HuH-7 (cell line): Measurements from ENCODE around the gene LPP.

ENCODE experiments used
- DNase-seq: peaks from one replicate; pipeline ENCODE4 v3.0.0; 2011; ENCODE audit warnings: low spot score

LPP gene

DNA sequence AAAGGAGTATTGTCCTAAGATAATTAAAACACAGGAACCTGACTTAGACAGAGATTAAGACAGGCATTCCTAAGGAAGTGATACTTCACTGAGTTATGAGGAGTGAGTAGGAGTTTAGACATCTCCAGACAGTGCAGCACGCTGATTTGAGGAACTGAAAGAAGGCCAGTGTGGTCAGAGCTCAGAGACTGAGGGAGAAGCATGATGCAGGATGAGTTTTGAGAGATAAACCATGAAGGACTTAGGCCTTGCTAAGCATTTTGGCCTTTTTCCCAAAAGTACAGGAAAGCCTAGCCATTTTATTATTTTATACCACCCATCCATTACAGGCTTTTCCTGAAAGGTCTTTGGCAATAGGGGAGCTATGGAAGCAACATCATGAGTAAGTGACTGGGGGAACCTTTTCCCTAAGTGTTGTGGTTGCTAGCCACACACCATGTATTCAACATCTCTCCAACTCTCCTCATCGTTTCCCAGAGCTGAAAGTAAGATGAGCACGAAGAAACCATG, 642.2 kb downstream of the LPP start:
- no peak for DNase-seq

DNA sequence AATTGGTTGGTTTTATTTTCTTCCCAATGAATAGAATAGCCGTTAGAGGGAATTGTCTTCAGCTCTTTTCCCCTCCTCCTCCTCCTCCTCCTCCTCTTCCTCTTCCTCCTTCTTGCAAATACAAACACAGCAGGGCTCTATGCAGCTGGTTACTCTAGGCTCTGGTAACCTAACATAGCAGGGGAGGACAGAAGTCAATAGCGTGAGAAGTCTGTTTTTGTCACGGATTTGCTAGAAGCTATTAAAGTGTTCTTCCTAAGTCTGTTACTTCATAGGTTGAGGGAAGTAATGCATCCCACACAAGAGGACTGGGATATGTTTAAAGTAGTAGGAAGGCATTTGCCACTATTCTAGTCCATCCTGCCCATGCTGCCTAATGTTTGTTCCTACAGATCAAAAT, 643.1 kb downstream of the LPP start:
- no peak for DNase-seq

DNA sequence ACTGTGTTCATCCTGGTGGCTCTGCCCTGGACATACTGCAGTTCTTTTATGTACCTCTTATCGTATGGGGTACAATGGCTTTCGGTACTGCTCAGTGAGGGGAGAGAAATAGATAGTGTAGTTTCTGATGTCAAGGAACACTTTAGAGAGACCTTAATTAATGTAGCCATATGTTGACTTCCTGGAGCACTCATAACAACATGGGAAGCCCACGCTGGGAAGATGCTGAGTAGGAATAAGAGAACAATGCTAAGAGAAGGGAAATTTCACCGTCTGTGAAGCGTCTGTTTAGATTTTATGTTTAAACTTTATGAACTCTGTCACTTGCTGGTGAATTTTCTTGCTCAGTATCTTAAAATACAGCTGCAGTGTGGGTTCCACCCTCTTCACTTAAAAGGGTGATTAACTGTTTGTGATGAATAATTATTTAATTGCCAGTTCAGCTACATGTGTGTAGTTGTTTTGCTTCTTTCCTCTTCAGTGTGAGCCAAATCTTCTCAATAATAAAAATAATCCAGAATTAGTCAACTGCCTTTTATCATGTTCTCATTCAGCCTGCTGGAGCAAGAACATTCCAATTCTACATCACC, 644.7 kb downstream of the LPP start:
- DNase-seq: no peak

DNA sequence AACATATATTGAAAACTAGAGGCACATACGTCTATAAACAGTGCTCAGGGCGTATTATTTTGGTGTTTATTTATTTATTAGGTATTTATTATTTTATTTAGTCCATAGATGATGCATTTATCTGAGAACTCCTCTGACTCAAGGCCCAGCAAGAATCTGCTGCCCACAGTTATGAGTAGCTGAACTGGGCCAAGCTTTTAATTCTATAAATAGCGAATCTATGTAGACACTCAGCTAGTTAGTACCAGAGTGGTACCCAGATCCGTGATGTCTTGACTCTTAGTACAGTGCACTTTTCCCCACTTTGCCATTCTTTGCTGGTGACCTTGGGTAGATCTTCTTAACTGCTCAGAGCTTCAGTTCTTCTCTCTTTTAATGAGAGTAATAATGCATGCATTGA, 647.4 kb downstream of the LPP start:
- no peak for DNase-seq

DNA sequence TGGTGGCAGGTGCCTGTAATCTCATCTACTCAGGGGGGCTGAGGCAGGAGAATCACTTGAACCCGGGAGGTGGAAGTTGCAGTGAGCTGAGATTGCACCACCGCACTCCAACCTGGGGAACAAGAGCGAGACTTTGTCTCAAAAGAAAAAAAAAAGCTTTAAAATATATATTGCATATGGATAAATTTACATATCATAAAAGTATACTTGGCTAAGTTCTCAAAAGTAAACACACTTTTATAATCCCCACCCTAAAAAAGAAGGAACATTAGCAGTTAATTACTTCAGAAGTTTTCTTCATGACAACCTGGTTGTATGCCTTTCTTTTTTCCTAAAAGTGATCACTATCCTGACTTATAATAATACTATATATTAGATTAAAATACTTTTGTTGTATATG, 648.7 kb downstream of the LPP start:
- no peak for DNase-seq

DNA sequence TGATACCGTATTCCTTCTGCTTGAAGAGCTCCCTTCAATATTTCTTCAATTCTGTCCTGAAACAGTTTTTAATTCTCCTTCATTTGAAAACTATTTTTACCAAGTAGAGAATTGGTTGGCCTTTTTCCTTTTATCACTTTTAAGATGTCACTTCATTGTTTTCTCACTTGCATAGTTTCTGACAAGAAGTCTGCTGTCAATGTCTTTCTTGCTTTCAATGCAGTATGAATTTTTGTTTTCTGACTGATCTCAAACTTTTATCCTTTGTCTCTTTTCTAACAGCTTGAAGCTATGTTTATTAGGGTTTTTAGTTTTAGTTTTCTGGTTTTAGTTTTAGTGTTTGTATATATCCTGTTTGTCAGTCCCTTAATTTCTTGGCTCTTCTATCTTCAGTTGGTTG, 653.0 kb downstream of the LPP start:
- no peak for DNase-seq

DNA sequence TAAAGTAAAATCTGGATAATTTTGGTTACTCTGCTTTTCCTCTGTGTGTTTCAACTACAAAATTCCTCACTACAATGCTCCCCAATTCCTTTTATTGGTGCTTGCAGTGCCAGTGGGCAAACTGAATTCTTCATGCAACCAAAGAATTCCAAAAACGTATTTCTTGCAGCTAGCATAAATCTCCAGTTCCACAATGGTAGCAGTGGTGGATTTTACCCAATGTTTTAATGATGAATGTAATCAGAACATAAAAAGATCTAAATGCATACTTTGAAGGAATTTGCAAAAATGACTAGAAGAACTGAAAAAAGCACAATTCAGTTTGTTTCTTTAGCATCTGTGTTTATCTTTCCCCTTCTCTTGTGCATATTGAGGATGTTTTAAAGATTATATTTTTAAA, 658.2 kb downstream of the LPP start:
- no peak for DNase-seq

DNA sequence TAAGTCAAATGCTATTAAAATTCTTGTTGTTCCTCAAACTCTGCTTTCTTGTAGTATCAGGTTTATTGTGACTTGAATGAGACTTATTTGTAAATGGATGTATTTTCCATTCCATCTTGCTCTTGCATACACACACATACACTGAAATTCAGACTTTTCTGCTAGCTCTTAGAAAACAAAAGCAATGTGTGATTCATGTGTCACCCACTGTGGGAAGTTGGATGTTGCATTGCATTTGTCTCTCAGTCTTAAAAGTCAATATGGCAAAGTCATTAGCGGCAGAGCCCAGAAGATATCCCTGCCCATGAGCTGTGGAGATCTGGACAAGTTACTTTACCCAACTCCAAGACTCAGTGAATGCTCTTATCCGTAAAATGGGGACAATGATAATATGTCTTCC, 660.6 kb downstream of the LPP start:
- DNase-seq: no peak

DNA sequence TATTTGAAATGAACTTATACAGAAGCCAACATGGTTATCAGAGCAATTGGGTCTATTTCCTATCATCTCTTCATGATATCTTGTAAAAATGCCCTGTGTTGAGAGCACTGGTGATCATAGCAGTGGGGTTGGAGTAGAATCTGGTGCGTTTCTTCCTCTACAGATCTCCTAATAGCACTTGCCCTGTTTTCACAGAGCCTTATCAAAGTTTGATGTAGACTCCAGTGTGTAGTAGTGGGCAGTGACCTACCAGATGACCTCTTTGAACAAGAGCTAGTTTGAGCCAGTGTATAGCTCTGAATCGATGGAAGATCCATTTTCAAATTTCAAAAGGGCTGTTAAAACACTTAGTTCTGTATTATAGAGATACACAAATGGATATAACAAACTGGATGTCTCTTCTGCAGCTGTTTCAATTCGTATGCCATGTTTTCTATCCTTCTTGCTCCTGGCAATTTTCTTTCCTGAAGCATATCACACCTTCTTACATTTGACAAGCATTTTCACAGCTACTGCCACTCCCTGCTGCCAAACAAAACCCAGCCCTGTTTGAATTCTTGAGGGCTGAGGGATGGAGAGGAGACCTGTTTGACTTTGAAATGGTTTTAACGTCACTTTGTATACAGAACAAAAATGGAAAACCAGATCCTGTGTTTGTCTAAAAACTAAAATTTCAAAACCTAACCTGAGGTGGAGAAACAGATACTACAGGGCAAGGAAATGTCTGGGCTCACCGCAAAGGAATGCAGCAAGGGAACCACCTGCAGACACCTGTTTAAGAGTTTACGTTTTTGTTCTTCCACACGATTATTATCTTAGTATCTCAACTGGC, 663.4 kb downstream of the LPP start:
- no peak for DNase-seq

DNA sequence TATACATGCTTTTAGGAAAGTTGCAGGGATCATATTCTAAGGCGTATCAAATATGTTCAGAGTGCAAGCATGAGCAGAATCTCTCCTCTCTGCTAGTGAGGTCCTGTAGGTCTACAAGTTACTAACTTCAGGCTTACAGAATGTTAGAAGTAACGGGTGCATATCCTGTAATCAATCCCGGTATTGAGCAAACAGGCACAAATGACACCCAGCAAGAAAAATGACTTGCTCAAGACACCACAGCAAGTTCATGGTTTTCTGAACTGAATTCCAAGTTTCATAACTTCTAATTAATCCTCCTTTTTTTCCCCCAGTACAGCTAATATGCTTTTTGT, 663.9 kb downstream of the LPP start:
- DNase-seq: no peak

DNA sequence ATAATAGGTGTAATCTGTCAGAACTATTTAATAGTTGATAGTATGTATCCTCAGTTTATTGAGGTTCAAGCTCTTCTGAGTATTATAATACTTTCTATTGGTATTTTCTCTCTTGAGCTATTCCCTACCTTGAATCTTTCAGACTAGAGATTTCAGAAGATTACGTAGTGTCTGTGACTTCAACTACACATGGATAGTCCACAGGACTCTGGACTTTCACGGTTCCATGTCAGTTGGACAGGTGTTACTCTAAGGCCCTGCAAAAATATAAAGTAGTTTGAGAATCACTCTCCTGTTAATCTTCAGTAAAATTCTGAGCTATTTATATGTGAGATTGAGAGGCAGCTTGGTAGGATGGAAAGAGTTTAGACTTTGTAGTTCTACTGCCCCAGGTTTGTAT, 664.3 kb downstream of the LPP start:
- no peak for DNase-seq

DNA sequence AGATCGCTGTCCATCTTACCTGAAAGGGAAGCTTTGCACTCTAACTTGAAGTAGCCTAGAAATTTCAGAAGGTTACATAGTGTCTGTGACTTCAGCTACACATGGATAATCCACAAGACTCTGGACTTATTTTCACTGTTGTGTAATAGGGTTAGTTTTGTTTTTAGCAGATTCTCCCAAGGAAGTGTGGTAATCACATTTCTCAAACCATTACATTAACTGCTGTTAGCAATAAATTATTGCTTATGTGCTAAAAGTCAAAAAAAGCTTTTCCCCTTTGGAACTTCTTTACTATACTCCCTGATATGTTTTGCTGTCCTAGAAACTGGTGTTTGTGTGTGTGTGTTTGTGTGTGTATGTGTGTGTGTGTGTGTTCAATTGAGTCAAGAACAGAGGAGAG, 666.0 kb downstream of the LPP start:
- no peak for DNase-seq

DNA sequence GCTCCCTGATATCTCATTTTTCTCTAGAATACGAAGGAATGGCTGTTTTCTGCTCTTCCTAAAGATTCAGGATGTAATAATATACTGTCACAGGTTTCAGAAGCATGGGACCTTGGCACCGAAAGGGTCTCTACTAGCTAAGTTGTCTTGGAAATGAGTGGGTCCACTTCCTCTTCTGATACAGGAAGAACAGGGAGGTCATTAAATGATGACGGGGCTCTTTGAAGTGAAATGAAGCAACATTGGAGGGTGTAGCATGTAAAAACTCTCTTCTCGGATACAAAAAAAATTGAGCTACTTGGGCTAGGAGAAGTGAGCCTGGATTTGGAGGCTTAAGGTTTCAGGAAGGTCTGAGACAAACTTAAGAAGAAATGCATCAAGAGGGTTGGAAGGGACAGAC, 668.0 kb downstream of the LPP start:
- DNase-seq: no peak

DNA sequence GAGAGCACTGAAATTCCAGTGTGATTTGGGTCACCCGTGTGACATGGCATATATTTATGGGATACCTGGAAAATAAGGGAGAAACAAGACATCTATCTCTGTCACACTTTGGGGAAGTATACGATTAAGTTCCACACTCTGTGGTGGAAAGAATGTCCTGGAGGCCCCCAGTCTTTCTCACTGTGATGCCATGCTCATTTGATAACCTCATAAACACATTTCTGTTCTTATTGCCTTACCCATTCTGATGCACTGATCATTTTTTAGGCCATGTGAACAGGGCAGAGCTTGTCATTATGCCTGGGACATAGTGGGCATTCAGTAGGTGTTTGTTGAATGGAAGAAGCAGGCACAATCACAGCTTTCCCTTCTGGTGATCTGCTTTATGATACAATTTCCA, 668.5 kb downstream of the LPP start:
- DNase-seq: no peak

DNA sequence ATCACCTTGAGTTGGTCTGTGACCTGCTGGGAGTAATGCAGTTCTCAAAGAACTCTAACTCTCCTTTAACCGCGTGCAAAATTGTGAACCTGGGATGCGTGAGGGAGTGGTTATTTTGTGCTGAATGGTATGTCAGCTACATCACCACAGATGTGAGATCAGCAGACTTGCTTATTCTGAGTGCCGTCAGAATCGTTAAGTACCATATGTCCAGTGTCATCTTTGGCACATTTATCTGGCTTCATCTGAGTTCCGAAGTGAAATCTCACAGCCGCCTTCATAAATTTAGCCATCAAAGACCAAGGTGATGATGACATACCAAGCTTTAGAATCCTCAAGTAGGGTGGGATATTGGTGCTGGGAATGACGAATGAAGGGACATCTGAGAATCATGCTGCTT, 670.6 kb downstream of the LPP start:
- no peak for DNase-seq

DNA sequence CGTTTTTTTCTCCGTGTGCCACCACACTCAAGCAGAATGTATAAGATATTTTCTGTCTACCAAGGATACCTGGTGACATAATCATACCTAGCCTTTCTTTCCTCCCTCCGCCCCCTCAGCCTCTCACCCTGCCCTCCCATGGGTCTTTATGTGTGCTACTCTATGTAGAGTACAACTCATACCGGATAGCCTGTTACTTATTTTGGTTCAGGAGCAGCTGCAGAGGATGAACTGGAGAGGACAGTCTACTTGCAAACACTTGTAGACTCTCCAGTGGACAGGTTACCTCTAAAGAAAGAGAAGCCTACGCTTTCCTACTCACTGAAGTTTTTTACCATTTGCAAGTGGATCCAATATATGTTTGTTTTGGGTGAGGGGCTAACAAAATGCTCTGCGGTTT, 671.9 kb downstream of the LPP start:
- no peak for DNase-seq

DNA sequence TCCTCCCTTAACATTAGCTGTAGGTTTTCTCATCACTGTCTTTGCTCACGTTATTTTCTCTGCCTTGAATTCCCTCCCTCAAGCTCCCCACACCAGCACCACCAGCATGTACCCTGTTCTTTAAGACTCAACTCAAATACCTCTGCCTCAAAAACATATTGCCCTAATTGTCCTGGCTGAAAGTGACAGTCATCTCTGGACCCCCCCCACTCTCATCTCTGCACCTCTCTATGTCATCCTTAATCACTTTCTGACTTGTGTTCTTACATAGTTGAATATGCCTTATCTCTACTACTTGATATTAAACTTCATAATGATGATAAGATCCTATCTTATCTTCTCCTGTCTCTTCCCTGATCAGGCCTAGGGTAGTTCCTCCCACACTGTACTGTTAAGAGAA, 672.6 kb downstream of the LPP start:
- DNase-seq: no peak

DNA sequence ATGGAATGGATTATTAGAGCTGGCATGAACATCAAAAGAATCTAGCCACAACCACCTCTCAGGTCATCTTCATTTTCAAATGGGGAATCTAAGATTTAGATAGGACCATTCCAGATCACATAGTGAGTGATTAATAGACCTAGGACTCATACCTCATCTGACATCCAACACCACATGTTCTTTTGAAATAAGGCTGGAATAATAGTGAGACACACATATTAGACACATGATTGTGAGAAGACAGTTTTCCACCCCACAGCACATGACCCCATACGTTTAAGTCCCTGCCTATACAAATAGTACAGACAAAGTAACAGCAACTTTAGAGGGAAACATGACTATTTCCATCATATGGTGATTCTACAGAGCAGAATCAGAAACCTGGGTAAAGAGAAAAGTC, 673.1 kb downstream of the LPP start:
- DNase-seq: no peak

DNA sequence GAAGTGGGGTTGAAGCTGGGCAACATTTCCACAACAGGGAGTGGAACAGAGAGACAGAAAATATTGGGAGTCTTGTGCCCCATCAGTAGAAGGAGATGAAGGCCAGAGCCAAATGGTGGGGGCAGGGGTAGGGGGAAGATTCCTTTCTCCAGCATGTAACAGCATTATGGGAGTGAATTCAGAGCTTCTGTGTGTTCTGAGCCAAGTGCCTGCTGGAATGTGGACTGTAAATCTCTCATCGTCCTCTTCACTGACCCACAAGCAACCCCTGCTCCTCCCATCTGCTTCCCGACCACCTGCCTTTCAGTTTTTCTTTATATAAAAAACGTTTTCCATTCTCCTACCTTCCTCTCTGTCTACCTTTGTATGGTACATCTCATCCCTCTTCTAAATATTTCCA, 673.6 kb downstream of the LPP start:
- no peak for DNase-seq

DNA sequence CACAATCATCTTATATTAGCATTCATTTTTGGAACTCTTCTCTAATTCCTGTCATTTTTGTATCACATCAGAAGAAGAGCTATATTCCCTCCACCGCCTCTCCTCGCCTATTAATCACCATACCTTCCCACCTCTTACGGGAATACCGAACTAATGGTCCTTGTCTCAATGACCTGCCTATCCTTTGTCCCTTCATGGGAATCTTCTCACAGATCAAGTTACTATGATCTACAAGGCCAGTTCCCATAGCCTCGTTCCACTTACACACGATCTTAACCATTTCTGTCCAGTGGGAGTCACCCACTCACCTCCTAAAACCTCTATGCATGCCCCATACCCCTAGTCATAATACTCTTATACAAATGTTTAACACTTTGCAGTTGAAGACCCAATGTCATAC, 675.2 kb downstream of the LPP start:
- no peak for DNase-seq

DNA sequence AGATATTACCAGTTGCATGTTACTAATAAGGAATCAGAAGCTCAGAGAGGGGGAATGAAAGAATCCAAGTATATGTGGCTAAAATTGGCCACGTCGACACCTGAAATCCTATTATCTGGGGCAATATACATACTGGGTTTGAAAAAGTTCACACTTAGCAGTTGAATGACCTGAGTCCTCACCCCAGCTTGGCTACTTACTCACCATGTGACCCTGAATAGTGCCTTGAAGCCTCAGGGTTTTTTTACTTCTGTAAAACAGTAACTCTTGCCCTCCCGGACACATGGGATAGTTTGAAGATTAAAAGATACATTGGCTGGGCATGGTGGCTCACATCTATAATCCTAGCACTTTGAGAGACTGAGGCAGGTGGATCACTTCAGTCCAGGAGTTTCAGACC, 675.6 kb downstream of the LPP start:
- no peak for DNase-seq

DNA sequence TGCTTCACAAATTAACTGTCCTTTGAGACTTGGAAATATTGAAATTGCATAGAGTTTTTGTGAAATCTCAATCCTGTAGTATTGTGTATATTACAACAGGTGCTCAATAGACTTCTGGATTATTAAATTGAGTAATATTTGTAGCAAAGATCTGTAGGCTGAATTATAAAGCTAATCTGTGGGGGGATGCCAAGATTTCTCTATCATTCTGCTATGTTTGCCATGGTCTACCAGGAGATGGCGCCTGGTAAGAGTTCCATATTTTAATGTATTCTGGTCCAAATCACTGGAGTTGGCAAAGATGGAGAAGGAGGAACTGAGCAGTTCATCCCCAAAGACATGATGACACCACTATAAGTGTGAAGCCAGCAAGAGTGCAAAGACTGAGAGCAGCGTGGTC, 676.9 kb downstream of the LPP start:
- no peak for DNase-seq

DNA sequence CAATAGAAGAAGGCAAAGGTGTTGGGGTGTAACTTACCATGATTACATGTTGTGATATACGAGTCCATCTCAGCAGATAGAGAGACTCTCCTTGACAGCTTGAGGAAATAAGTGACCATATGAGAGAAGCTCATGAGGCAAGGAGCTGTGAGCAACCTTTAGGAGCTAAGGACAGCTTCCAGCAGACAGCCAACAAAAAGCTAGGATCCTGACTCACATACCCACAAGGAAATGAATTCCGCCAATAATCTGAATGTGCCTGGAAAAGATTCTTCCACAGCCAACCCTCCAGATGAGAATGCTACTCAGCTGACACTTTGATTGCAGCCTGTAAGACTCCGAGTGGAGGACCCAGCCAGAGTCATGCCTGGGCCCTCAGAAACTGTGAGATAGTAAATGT, 678.2 kb downstream of the LPP start:
- no peak for DNase-seq
